ENCODE results near the gene SLC27A1. TPM values are rescaled to one million over a fixed set of nuclear protein-coding genes. Genes with fewer than 3 reads are reported as not detected.
"Not testable (repeated sequence)": the region's sequence is repeated elsewhere in the genome, so short reads cannot be mapped to it uniquely, and the experiment has no call there.

SLC27A1 gene
- total RNA-seq, 1 experiment from 2014 or later, result 12.2 TPM

- DNase-seq (ENCODE audit: low read depth), result no peak
These were observed 16.4 kb downstream of the SLC27A1 start for GRCh38 chr19:17486545-17487240.

- no peak for DNase-seq (ENCODE audit: low read depth)
These were observed 17.2 kb downstream of the SLC27A1 start for GRCh38 chr19:17487284-17488121.

- DNase-seq (ENCODE audit: low read depth), result peak; percentile 15
These were observed 18.5 kb downstream of the SLC27A1 start for GRCh38 chr19:17488593-17489391.

GRCh38 chr19:17489392-17490030 is 19.2 kb downstream of the SLC27A1 start:
- no peak for DNase-seq (ENCODE audit: low read depth)

- no peak for DNase-seq (ENCODE audit: low read depth)
These were observed 20.1 kb downstream of the SLC27A1 start for GRCh38 chr19:17490411-17490810.

- no peak for DNase-seq (ENCODE audit: low read depth)
These were observed 21.0 kb downstream of the SLC27A1 start for GRCh38 chr19:17491287-17491686.

- DNase-seq (ENCODE audit: low read depth), result no peak
These were observed 25.4 kb downstream of the SLC27A1 start for GRCh38 chr19:17495639-17496296.

GRCh38 chr19:17496337-17496997 is 26.1 kb downstream of the SLC27A1 start:
- peak; percentile 48 for DNase-seq (ENCODE audit: low read depth)

GRCh38 chr19:17497149-17497798 is 26.9 kb downstream of the SLC27A1 start:
- no peak for DNase-seq (ENCODE audit: low read depth)

GRCh38 chr19:17499025-17499424 is 28.7 kb downstream of the SLC27A1 start:
- not testable (repeated sequence) for DNase-seq (ENCODE audit: low read depth)

- DNase-seq (ENCODE audit: low read depth), result no peak
These were observed 29.5 kb downstream of the SLC27A1 start for GRCh38 chr19:17499648-17500446.

GRCh38 chr19:17500447-17501198 is 30.3 kb downstream of the SLC27A1 start:
- DNase-seq (ENCODE audit: low read depth), result no peak

GRCh38 chr19:17503240-17503639 is 32.9 kb downstream of the SLC27A1 start:
- DNase-seq (ENCODE audit: low read depth), result no peak

- DNase-seq (ENCODE audit: low read depth), result no peak
These were observed 33.7 kb downstream of the SLC27A1 start for GRCh38 chr19:17504030-17504429.

GRCh38 chr19:17504456-17504855 is 34.1 kb downstream of the SLC27A1 start:
- no peak for DNase-seq (ENCODE audit: low read depth)

- DNase-seq (ENCODE audit: low read depth), result no peak
These were observed 34.9 kb downstream of the SLC27A1 start for GRCh38 chr19:17505223-17505622.

GRCh38 chr19:17506745-17507144 is 36.4 kb downstream of the SLC27A1 start:
- DNase-seq (ENCODE audit: low read depth), result no peak

- not testable (repeated sequence) for DNase-seq (ENCODE audit: low read depth)
These were observed 38.2 kb downstream of the SLC27A1 start for GRCh38 chr19:17508558-17508933.
